Endothelial cell of umbilical vein (primary cell): Measurements from ENCODE around the gene SEMA6A.

ENCODE experiments used
- JUN ChIP-seq: IDR thresholded peaks from 2 replicates; pipeline ENCODE4 v1.6.1; 2011; ENCODE audit warnings: borderline replicate concordance, low read depth; ENCODE audit not compliant: insufficient read length, insufficient read depth
- POLR2A ChIP-seq: IDR thresholded peaks from 2 replicates; pipeline ENCODE4 v1.6.1; 2012; ENCODE audit warnings: low read depth, mild to moderate bottlenecking, control low read depth, low read length
- POLR2AphosphoS5 ChIP-seq: IDR thresholded peaks from 2 replicates; pipeline ENCODE4 v1.6.1; 2012; ENCODE audit warnings: low read depth, mild to moderate bottlenecking, control low read depth, low read length, moderate library complexity; ENCODE audit not compliant: insufficient read depth
- TF ChIP-seq, protein P1 (sequence below), 2 donors: IDR thresholded peaks; 1 replicate in 1 of 2; 2 replicates in 1 of 2; pipeline ENCODE4 v1.5.1; 2011; ENCODE audit warnings: low read length in 2 of 2, mild to moderate bottlenecking in 2 of 2, moderate library complexity in 2 of 2, control low read depth in 1 of 2, inconsistent platforms in 1 of 2, low read depth in 1 of 2; ENCODE audit not compliant: insufficient read depth in 1 of 2; ENCODE audit errors: extremely low read depth in 1 of 2
- TF ChIP-seq, protein P2 (sequence below): IDR thresholded peaks from 2 replicates; pipeline ENCODE4 v1.6.1; 2011; ENCODE audit not compliant: insufficient read depth, insufficient read length

GRCh38 chr5:116622375-116623050 lies 47.9 kb upstream of the SEMA6A start:
- TF ChIP-seq, protein P1, sequence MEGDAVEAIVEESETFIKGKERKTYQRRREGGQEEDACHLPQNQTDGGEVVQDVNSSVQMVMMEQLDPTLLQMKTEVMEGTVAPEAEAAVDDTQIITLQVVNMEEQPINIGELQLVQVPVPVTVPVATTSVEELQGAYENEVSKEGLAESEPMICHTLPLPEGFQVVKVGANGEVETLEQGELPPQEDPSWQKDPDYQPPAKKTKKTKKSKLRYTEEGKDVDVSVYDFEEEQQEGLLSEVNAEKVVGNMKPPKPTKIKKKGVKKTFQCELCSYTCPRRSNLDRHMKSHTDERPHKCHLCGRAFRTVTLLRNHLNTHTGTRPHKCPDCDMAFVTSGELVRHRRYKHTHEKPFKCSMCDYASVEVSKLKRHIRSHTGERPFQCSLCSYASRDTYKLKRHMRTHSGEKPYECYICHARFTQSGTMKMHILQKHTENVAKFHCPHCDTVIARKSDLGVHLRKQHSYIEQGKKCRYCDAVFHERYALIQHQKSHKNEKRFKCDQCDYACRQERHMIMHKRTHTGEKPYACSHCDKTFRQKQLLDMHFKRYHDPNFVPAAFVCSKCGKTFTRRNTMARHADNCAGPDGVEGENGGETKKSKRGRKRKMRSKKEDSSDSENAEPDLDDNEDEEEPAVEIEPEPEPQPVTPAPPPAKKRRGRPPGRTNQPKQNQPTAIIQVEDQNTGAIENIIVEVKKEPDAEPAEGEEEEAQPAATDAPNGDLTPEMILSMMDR (IDR thresholded peaks at IDR 0.05; ENCODE audit: extremely low read depth in 1 of 2, insufficient read depth in 1 of 2, low read depth in 1 of 2, low read length in 2 of 2) = no peak
- TF ChIP-seq JUN (no peak), POLR2A (no peak), POLR2AphosphoS5 (no peak)
- TF ChIP-seq, protein P2, sequence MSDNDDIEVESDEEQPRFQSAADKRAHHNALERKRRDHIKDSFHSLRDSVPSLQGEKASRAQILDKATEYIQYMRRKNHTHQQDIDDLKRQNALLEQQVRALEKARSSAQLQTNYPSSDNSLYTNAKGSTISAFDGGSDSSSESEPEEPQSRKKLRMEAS = no peak
